ENCODE results near the gene LPIN3.
A peak's percentile ranks its signal among the peaks of the same experiment; 100 is the strongest.
"Not testable (repeated sequence)": the region's sequence is repeated elsewhere in the genome, so short reads cannot be mapped to it uniquely, and the experiment has no call there.

LPIN3 gene

GRCh38 chr20:41340327-41341055 lies at the start of gene LPIN3:
Gene LPIN3 (plus strand): TSS chr20:41340821. CDS start chr20:41345804, 4,983 bp downstream.
- Mint-ChIP-seq H3K4me1 (ENCODE audit: low read depth) (peaks cover 8% of the 10 kb centered on the region), H3K4me3 (peak within 1 kb of the TSS; percentile 83), H3K27me3 (no peaks in the 10 kb centered on the region), H3K27ac (peak within 1 kb of the TSS; percentile 34), H3K36me3 (no peaks in the 10 kb centered on the region), H3K9me3 (ENCODE audit: low read depth) (no peaks in the 10 kb centered on the region)

- H3K27ac Mint-ChIP-seq = no peak overlapping the region
- H3K36me3 Mint-ChIP-seq = no peaks in the 10 kb centered on the region
- H3K9me3 Mint-ChIP-seq (ENCODE audit: low read depth) = no peaks in the 10 kb centered on the region
- H3K27me3 Mint-ChIP-seq = no peaks in the 10 kb centered on the region
- no peaks in the 10 kb centered on the region for H3K4me1 Mint-ChIP-seq (ENCODE audit: low read depth)
- H3K4me3 Mint-ChIP-seq = no peak overlapping the region
Observed at GRCh38 chr20:41293269-41294037, 47.2 kb upstream of the LPIN3 start.

GRCh38 chr20:41299899-41300298 lies 40.7 kb upstream of the LPIN3 start:
- Mint-ChIP-seq H3K36me3 (no peaks in the 10 kb centered on the region), H3K4me3 (no peak overlapping the region), H3K27ac (no peak overlapping the region), H3K9me3 (ENCODE audit: low read depth) (no peaks in the 10 kb centered on the region), H3K27me3 (no peaks in the 10 kb centered on the region), H3K4me1 (ENCODE audit: low read depth) (peaks cover 5% of the 10 kb centered on the region)

GRCh38 chr20:41300383-41300782 lies 40.2 kb upstream of the LPIN3 start:
- Mint-ChIP-seq H3K27ac (no peak overlapping the region), H3K4me1 (ENCODE audit: low read depth) (peaks cover 5% of the 10 kb centered on the region), H3K4me3 (no peak overlapping the region), H3K36me3 (no peaks in the 10 kb centered on the region), H3K9me3 (ENCODE audit: low read depth) (no peaks in the 10 kb centered on the region), H3K27me3 (no peaks in the 10 kb centered on the region)

- no peak overlapping the region for H3K4me3 Mint-ChIP-seq
- no peak overlapping the region for H3K27ac Mint-ChIP-seq
- H3K9me3 Mint-ChIP-seq (ENCODE audit: low read depth) = no peaks in the 10 kb centered on the region
- peaks cover 5% of the 10 kb centered on the region for H3K4me1 Mint-ChIP-seq (ENCODE audit: low read depth)
- no peaks in the 10 kb centered on the region for H3K27me3 Mint-ChIP-seq
- H3K36me3 Mint-ChIP-seq = no peaks in the 10 kb centered on the region
Observed at GRCh38 chr20:41300886-41301285, 39.7 kb upstream of the LPIN3 start.

- Mint-ChIP-seq H3K27ac (no peak overlapping the region), H3K4me1 (ENCODE audit: low read depth) (peaks cover 6% of the 10 kb centered on the region), H3K27me3 (no peaks in the 10 kb centered on the region), H3K9me3 (ENCODE audit: low read depth) (no peaks in the 10 kb centered on the region), H3K4me3 (no peak overlapping the region), H3K36me3 (peaks cover 4% of the 10 kb centered on the region)
Observed at GRCh38 chr20:41304002-41304401, 36.6 kb upstream of the LPIN3 start.

GRCh38 chr20:41304424-41305079 lies 36.1 kb upstream of the LPIN3 start:
- Mint-ChIP-seq H3K27ac (no peak overlapping the region), H3K27me3 (no peaks in the 10 kb centered on the region), H3K36me3 (peaks cover 4% of the 10 kb centered on the region), H3K4me1 (ENCODE audit: low read depth) (peaks cover 6% of the 10 kb centered on the region), H3K9me3 (ENCODE audit: low read depth) (no peaks in the 10 kb centered on the region), H3K4me3 (no peak overlapping the region)

GRCh38 chr20:41306061-41306727 lies 34.4 kb upstream of the LPIN3 start:
- peaks cover 7% of the 10 kb centered on the region for H3K36me3 Mint-ChIP-seq
- no peaks in the 10 kb centered on the region for H3K9me3 Mint-ChIP-seq (ENCODE audit: low read depth)
- no peaks in the 10 kb centered on the region for H3K27me3 Mint-ChIP-seq
- H3K27ac Mint-ChIP-seq = no peak overlapping the region
- no peak overlapping the region for H3K4me3 Mint-ChIP-seq
- peaks cover 7% of the 10 kb centered on the region for H3K4me1 Mint-ChIP-seq (ENCODE audit: low read depth)

GRCh38 chr20:41307021-41307420 lies 33.6 kb upstream of the LPIN3 start:
- no peak overlapping the region for H3K27ac Mint-ChIP-seq
- H3K27me3 Mint-ChIP-seq = no peaks in the 10 kb centered on the region
- H3K36me3 Mint-ChIP-seq = peaks cover 7% of the 10 kb centered on the region
- peaks cover 7% of the 10 kb centered on the region for H3K4me1 Mint-ChIP-seq (ENCODE audit: low read depth)
- H3K4me3 Mint-ChIP-seq = no peak overlapping the region
- no peaks in the 10 kb centered on the region for H3K9me3 Mint-ChIP-seq (ENCODE audit: low read depth)

- no peak overlapping the region for H3K4me3 Mint-ChIP-seq
- H3K27me3 Mint-ChIP-seq = no peaks in the 10 kb centered on the region
- H3K9me3 Mint-ChIP-seq (ENCODE audit: low read depth) = no peaks in the 10 kb centered on the region
- H3K27ac Mint-ChIP-seq = no peak overlapping the region
- H3K36me3 Mint-ChIP-seq = peaks cover 7% of the 10 kb centered on the region
- peaks cover 7% of the 10 kb centered on the region for H3K4me1 Mint-ChIP-seq (ENCODE audit: low read depth)
Observed at GRCh38 chr20:41308290-41308711, 32.3 kb upstream of the LPIN3 start.

GRCh38 chr20:41308726-41309413 lies 31.8 kb upstream of the LPIN3 start:
- Mint-ChIP-seq H3K27ac (no peak overlapping the region), H3K4me3 (no peak overlapping the region), H3K36me3 (peaks cover 7% of the 10 kb centered on the region), H3K9me3 (ENCODE audit: low read depth) (no peaks in the 10 kb centered on the region), H3K4me1 (ENCODE audit: low read depth) (peaks cover 7% of the 10 kb centered on the region), H3K27me3 (no peaks in the 10 kb centered on the region)

GRCh38 chr20:41309817-41310216 lies 30.8 kb upstream of the LPIN3 start:
- H3K36me3 Mint-ChIP-seq = peaks cover 7% of the 10 kb centered on the region
- H3K27ac Mint-ChIP-seq = no peak overlapping the region
- H3K4me3 Mint-ChIP-seq = no peak overlapping the region
- peaks cover 6% of the 10 kb centered on the region for H3K4me1 Mint-ChIP-seq (ENCODE audit: low read depth)
- H3K9me3 Mint-ChIP-seq (ENCODE audit: low read depth) = no peaks in the 10 kb centered on the region
- no peaks in the 10 kb centered on the region for H3K27me3 Mint-ChIP-seq

GRCh38 chr20:41312009-41312408 lies 28.6 kb upstream of the LPIN3 start:
- H3K4me3 Mint-ChIP-seq; H3K27me3 Mint-ChIP-seq; H3K9me3 Mint-ChIP-seq (ENCODE audit: low read depth); H3K27ac Mint-ChIP-seq; H3K36me3 Mint-ChIP-seq: not testable (repeated sequence)
- peaks cover 21% of the 10 kb centered on the region for H3K4me1 Mint-ChIP-seq (ENCODE audit: low read depth)

GRCh38 chr20:41314386-41314785 lies 26.2 kb upstream of the LPIN3 start:
- Mint-ChIP-seq H3K9me3 (ENCODE audit: low read depth) (no peaks in the 10 kb centered on the region), H3K4me3 (no peak overlapping the region), H3K27ac (no peak overlapping the region)

More at GRCh38 chr20:41314386-41314785, 26.2 kb upstream of the LPIN3 start:
- peaks cover 24% of the 10 kb centered on the region for H3K4me1 Mint-ChIP-seq (ENCODE audit: low read depth)
- no peaks in the 10 kb centered on the region for H3K27me3 Mint-ChIP-seq
- H3K36me3 Mint-ChIP-seq = peaks cover 4% of the 10 kb centered on the region

Data from activated naive CD8-positive, alpha-beta T cell (primary cell).